ENCODE measurements around the gene TMCC3.

TMCC3 gene

DNA sequence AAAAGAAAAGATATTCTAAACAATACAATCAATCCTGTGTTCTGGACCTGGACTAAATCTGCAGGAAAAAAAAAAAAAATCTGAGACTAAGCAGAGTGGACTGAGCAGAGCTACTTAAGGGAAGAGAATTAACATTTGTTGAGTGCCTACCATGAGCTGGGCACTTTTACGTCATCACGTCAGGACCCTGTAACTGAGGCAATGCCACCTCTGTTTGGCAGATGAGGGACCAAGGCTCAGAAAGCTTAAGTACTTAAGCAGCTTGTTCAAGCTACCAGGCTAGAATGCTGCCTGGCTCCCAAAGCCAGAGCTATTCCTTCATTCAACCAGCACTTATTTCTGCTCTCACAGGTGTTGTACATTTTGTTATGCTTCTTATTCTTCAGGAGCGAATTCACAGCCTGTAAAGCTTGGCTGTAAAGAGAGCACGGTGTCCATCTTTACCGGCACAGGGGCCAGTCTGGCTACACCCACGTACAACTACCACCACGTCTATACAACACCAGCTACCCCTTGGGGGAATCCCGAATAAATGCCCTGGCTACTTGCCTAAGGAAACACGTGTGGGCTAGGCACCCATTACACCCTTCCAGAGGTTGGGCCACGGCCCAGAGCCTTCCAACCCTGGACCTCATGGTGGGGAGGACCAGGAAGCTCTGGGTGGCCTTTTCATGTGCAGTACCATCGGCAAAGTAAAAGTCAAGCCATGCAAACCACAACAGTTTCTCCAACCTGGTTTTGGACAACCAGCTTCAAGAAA, 27.0 kb downstream of the TMCC3 start:
- H3K9me3 ChIP-seq (ENCODE audit: low read length), result 0 out of 2 replicates have a peak, but pooled peaks cover 3% of the 10 kb centered on the region
- H3K4me2 ChIP-seq (ENCODE audit: low read length), result no peak overlapping the region
- no peaks in the 10 kb centered on the region for H3K27me3 ChIP-seq (ENCODE audit: insufficient read depth, low read length)
- TF ChIP-seq, protein P1, sequence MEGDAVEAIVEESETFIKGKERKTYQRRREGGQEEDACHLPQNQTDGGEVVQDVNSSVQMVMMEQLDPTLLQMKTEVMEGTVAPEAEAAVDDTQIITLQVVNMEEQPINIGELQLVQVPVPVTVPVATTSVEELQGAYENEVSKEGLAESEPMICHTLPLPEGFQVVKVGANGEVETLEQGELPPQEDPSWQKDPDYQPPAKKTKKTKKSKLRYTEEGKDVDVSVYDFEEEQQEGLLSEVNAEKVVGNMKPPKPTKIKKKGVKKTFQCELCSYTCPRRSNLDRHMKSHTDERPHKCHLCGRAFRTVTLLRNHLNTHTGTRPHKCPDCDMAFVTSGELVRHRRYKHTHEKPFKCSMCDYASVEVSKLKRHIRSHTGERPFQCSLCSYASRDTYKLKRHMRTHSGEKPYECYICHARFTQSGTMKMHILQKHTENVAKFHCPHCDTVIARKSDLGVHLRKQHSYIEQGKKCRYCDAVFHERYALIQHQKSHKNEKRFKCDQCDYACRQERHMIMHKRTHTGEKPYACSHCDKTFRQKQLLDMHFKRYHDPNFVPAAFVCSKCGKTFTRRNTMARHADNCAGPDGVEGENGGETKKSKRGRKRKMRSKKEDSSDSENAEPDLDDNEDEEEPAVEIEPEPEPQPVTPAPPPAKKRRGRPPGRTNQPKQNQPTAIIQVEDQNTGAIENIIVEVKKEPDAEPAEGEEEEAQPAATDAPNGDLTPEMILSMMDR (IDR thresholded peaks at IDR 0.05; ENCODE audit: low read length), result no peak
- no peak for TF ChIP-seq EZH2 (IDR thresholded peaks at IDR 0.05; ENCODE audit: borderline replicate concordance, low read length)
- no peak overlapping the region for H3K9ac ChIP-seq (ENCODE audit: low read length)
- no peaks in the 10 kb centered on the region for H3F3A ChIP-seq (ENCODE audit: insufficient read depth, low read length)
- H3K27ac ChIP-seq (ENCODE audit: low read depth, low read length, poor library complexity, severe bottlenecking), result no peak overlapping the region
- H3K4me1 ChIP-seq (ENCODE audit: insufficient read depth, low read length, severe bottlenecking), result no peaks in the 10 kb centered on the region
- H3K79me2 ChIP-seq (ENCODE audit: insufficient read depth, low read length), result no peaks in the 10 kb centered on the region
- H3K36me3 ChIP-seq (ENCODE audit: insufficient read depth, low read length), result no peaks in the 10 kb centered on the region
- H3K4me3 ChIP-seq (ENCODE audit: low read depth, low read length, poor library complexity, severe bottlenecking), result no peak overlapping the region
- no peaks in the 10 kb centered on the region for H3K9me2 ChIP-seq (ENCODE audit: low read depth, low read length)
- no peak overlapping the region for H2AFZ ChIP-seq (ENCODE audit: low read length)
- no peaks in the 10 kb centered on the region for H4K20me1 ChIP-seq (ENCODE audit: insufficient read depth, low read length)

DNA sequence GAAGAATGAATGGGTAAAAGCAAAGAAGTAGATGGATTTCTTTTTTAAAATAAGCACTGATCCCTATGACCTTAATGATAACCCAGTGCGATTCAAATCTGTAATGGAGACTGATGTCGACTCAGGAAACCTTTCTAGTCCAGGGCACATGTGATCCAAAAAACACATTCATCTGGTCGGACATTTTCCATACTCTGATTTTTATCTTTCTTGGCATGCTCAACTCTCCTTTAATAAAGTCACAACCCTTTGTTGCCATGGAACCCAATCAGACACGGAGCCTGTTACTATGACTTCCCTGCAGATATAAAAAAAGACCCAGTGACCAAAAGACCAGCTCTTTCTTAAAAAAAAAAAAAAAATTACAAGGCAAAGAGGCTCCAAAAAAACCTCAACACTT, 27.9 kb downstream of the TMCC3 start:
- no peaks in the 10 kb centered on the region for H3K79me2 ChIP-seq (ENCODE audit: insufficient read depth, low read length)
- H3K9me3 ChIP-seq (ENCODE audit: low read length), result 0 out of 2 replicates have a peak, but pooled peaks cover 3% of the 10 kb centered on the region
- H2AFZ ChIP-seq (ENCODE audit: low read length), result no peak overlapping the region
- H3K4me3 ChIP-seq (ENCODE audit: low read depth, low read length, poor library complexity, severe bottlenecking), result no peak overlapping the region
- H3K9me2 ChIP-seq (ENCODE audit: low read depth, low read length), result no peaks in the 10 kb centered on the region
- H3K4me1 ChIP-seq (ENCODE audit: insufficient read depth, low read length, severe bottlenecking), result no peaks in the 10 kb centered on the region
- H3K9ac ChIP-seq (ENCODE audit: low read length), result no peak overlapping the region
- no peaks in the 10 kb centered on the region for H3K36me3 ChIP-seq (ENCODE audit: insufficient read depth, low read length)
- H3K27me3 ChIP-seq (ENCODE audit: insufficient read depth, low read length), result no peaks in the 10 kb centered on the region
- H4K20me1 ChIP-seq (ENCODE audit: insufficient read depth, low read length), result no peaks in the 10 kb centered on the region
- no peak overlapping the region for H3K27ac ChIP-seq (ENCODE audit: low read depth, low read length, poor library complexity, severe bottlenecking)
- TF ChIP-seq, protein P1 (IDR thresholded peaks at IDR 0.05; ENCODE audit: low read length), result no peak
- TF ChIP-seq EZH2 (IDR thresholded peaks at IDR 0.05; ENCODE audit: borderline replicate concordance, low read length), result no peak
- no peak overlapping the region for H3K4me2 ChIP-seq (ENCODE audit: low read length)
- H3F3A ChIP-seq (ENCODE audit: insufficient read depth, low read length), result no peaks in the 10 kb centered on the region

DNA sequence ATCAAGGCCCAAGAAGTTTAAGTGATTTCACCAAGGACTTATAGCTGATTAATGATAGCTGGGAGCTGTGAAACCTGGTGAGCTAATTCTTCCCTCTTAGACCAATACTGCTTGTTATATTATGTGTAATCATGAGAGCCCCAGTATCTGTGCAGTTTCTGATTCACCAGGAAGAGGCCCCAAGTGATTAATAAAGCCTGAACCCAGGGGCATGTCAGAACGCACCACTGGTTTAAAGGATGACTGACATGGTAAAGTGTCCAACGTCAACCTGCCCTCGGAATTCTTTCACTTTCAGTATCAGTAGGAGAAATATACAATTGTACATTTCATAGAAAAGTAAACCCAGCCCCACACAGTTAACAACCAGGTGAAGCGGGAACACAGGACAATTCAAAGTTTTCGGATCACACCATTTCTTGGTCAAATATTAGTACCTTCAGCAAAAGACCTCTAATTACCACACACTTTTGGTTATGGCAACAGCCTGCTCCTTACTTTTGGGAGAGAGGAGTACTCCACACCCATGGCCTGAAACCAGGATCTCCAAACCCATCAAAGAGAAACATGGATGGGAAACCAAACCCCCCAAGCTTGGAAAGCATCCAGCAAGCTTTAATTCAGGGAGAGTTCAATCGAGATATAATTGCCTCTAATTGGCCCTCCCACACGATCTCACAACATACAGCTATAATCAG, 28.5 kb downstream of the TMCC3 start:
- Histone ChIP-seq H3K27ac (ENCODE audit: low read depth, low read length, poor library complexity, severe bottlenecking) (no peak overlapping the region), H3K9me2 (ENCODE audit: low read depth, low read length) (no peaks in the 10 kb centered on the region), H3K4me1 (ENCODE audit: insufficient read depth, low read length, severe bottlenecking) (no peaks in the 10 kb centered on the region), H3K36me3 (ENCODE audit: insufficient read depth, low read length) (no peaks in the 10 kb centered on the region), H3K4me3 (ENCODE audit: low read depth, low read length, poor library complexity, severe bottlenecking) (no peak overlapping the region), H3K9me3 (ENCODE audit: low read length) (0 out of 2 replicates have a peak, but pooled peaks cover 3% of the 10 kb centered on the region), H4K20me1 (ENCODE audit: insufficient read depth, low read length) (no peaks in the 10 kb centered on the region), H3K4me2 (ENCODE audit: low read length) (no peak overlapping the region), H3K9ac (ENCODE audit: low read length) (no peak overlapping the region), H3F3A (ENCODE audit: insufficient read depth, low read length) (no peaks in the 10 kb centered on the region), H3K27me3 (ENCODE audit: insufficient read depth, low read length) (no peaks in the 10 kb centered on the region), H3K79me2 (ENCODE audit: insufficient read depth, low read length) (no peaks in the 10 kb centered on the region), H2AFZ (ENCODE audit: low read length) (no peak overlapping the region)
- TF ChIP-seq EZH2 (IDR thresholded peaks at IDR 0.05; ENCODE audit: borderline replicate concordance, low read length), result no peak
- TF ChIP-seq, protein P1 (IDR thresholded peaks at IDR 0.05; ENCODE audit: low read length), result no peak

Data from OCI-LY1 (cell line).